ENCODE results near the gene SLC25A10.

Gene SLC25A10

DNA sequence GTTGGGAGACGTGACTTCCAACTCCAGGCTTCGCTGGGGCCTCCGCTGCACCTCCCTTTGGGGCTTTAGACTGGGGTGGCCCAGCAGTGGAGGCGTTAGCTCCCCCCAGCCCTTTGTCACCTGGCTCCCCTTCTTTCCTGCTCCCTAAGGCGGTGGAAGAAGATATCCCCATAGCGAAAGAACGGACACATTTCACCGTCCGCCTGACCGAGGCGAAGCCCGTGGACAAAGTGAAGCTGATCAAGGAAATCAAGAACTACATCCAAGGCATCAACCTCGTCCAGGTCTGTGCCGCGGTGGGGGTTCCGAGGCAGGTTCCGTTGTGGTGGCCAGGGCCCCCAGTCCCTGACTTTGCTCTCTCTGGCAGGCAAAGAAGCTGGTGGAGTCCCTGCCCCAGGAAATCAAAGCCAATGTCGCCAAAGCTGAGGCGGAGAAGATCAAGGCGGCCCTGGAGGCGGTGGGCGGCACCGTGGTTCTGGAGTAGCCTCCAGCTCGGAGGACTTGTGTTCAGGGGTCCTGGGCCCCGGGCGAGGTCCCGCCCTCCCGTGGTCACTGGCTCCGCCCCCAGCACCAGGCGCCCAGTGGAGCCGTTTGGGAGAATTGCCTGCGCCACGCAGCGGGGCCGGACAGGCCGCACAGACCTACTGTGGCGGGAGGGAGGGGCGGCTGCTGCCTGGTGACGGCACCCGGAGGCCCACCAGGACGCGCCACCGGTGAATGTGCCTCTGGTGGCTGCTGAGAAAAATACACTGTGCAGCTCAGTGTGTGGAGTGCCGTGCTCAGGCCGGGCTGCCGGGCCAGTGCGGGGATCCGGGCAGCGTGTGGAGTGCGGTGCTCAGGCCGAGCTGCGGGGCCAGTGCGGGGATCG is 5.1 kb upstream of the SLC25A10 start:
- TF ChIP-seq FOXM1 (IDR thresholded peaks at IDR 0.05; ENCODE audit: borderline replicate concordance, low read depth) = no peak
- no peak for TF ChIP-seq REST (IDR thresholded peaks at IDR 0.05; ENCODE audit: low read depth)
- no peak for TF ChIP-seq TCF12 (IDR thresholded peaks at IDR 0.05; ENCODE audit: low read depth)
- no peak for TF ChIP-seq ZBTB7A (IDR thresholded peaks at IDR 0.05; ENCODE audit: low read depth)
- no peak for TF ChIP-seq EP300 (IDR thresholded peaks at IDR 0.05; ENCODE audit: borderline replicate concordance)

GRCh38 chr17:81707725-81708646 is 4.1 kb upstream of the SLC25A10 start:
- TF ChIP-seq REST (IDR thresholded peaks at IDR 0.05; ENCODE audit: low read depth) = no peak
- no peak for TF ChIP-seq NFIC (IDR thresholded peaks at IDR 0.05)
- TF ChIP-seq TAF1 (IDR thresholded peaks at IDR 0.05; ENCODE audit: low read depth) = no peak
- no peak for TF ChIP-seq YY1 (IDR thresholded peaks at IDR 0.05; ENCODE audit: low read depth)
- no peak for TF ChIP-seq CREB1 (IDR thresholded peaks at IDR 0.05; ENCODE audit: low read depth)

DNA sequence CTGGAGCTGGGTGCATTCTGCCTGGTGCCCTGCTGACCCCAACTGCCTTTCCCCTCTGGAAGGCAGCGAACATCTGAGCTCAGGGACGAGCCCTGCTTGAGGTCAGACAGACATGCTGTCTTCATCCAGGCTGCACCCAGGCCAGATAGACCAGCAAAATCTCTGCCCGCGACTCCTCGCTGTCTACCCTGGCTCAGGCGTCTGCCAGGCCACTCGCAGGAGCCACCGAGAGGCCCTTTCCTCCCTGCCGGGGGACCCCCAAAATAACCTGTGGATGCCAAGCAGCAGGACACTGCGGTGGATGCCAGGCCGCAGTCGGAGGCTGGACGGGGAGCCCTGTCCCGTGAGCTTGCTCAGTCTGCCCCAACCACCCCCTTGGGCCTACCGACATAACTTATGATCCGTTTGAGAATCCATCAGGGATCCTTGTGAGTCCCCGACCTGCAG is 3.3 kb upstream of the SLC25A10 start:
- no peak for TF ChIP-seq RAD21 (IDR thresholded peaks at IDR 0.05; ENCODE audit: low read depth)
- TF ChIP-seq USF1 (IDR thresholded peaks at IDR 0.05) = no peak
- TF ChIP-seq CEBPB (IDR thresholded peaks at IDR 0.05) = no peak
- no peak for TF ChIP-seq CREB1 (IDR thresholded peaks at IDR 0.05; ENCODE audit: low read depth)
- no peak for TF ChIP-seq TAF1 (IDR thresholded peaks at IDR 0.05; ENCODE audit: low read depth)
- no peak for TF ChIP-seq TEAD4 (IDR thresholded peaks at IDR 0.05)
- TF ChIP-seq ZBTB7A (IDR thresholded peaks at IDR 0.05; ENCODE audit: low read depth) = no peak
- no peak for TF ChIP-seq TCF12 (IDR thresholded peaks at IDR 0.05; ENCODE audit: low read depth)
- no peak for TF ChIP-seq EP300 (IDR thresholded peaks at IDR 0.05; ENCODE audit: borderline replicate concordance)
- no peak for TF ChIP-seq EGR1 (IDR thresholded peaks at IDR 0.05)
- no peak for TF ChIP-seq FOXM1 (IDR thresholded peaks at IDR 0.05; ENCODE audit: borderline replicate concordance, low read depth)
- no peak for TF ChIP-seq NFIC (IDR thresholded peaks at IDR 0.05)
- TF ChIP-seq YY1 (IDR thresholded peaks at IDR 0.05; ENCODE audit: low read depth) = no peak
- no peak for TF ChIP-seq REST (IDR thresholded peaks at IDR 0.05; ENCODE audit: low read depth)
- no peak for TF ChIP-seq MAX (IDR thresholded peaks at IDR 0.05)

- TF ChIP-seq USF1 (IDR thresholded peaks at IDR 0.05) = no peak
- 0 out of 2 replicates have a peak, but pooled peaks have one; percentile 10 for TF ChIP-seq MAX (IDR thresholded peaks at IDR 0.05)
- 0 out of 2 replicates have a peak, but pooled peaks have one; percentile 3 for TF ChIP-seq TAF1 (IDR thresholded peaks at IDR 0.05; ENCODE audit: low read depth)
- 0 out of 2 replicates have a peak, but pooled peaks have one; percentile 44 for TF ChIP-seq ZBTB7A (IDR thresholded peaks at IDR 0.05; ENCODE audit: low read depth)
Measured at GRCh38 chr17:81710514-81711308, 1.4 kb upstream of the SLC25A10 start.

Measured in Ishikawa (cell line).